Right atrium auricular region (tissue), 2 donors: Measurements from ENCODE around the gene CREB5. TPM values are rescaled to one million over a fixed set of nuclear protein-coding genes. Genes with fewer than 3 reads are reported as not detected.

Experiments
- DNase-seq: peaks from one replicate; pipeline ENCODE4 v3.0.0-alpha.2; 2019; ENCODE audit warnings: low spot score
- H3K27ac ChIP-seq, 2 donors: fragments of 200-600 bp; sonication (generic); 1 replicate in 1 of 2; 2 replicates in 1 of 2; pipeline ENCODE4 v1.5.1; 2016 to 2019
- H3K27me3 ChIP-seq, 2 donors: fragments of 200-600 bp; sonication (generic); one replicate each; pipeline versions ENCODE4 v1.5.1 to v1.6.0; 2017 to 2019
- H3K36me3 ChIP-seq: fragments of 200-600 bp; sonication (generic); one replicate; pipeline ENCODE4 v1.5.1; 2016
- H3K4me1 ChIP-seq, 2 donors: fragments of 200-600 bp; sonication (generic); one replicate each; pipeline versions ENCODE4 v1.5.1 to v1.6.0; 2017 to 2019
- H3K4me3 ChIP-seq, 2 donors: fragments of 200-600 bp; sonication (generic); 1 replicate in 1 of 2; 2 replicates in 1 of 2; pipeline ENCODE4 v1.5.1; 2017 to 2019; ENCODE audit warnings: mild to moderate bottlenecking in 1 of 2, moderate library complexity in 1 of 2
- H3K9me3 ChIP-seq, 2 donors: fragments of 200-600 bp; sonication (generic); one replicate each; pipeline ENCODE4 v1.5.1; 2019
- total RNA-seq, 2 donors: library from RNA; depleted of rRNA; stranded (reverse); fragments of >200 nt; gene quantifications; one replicate each; pipeline ENCODE4 v1.1.0, GENCODE V29; 2016
- TF ChIP-seq, protein P1 (sequence below), 2 donors: fragments of 200-600 bp; sonication (generic); IDR thresholded peaks; one replicate each; pipeline ENCODE4 v1.5.1; 2019; ENCODE audit warnings: antibody characterized with exemption in 2 of 2

CREB5 gene
- total RNA-seq, 2 donors from 2014 or later: 10.5 to 20.8 TPM

DNA sequence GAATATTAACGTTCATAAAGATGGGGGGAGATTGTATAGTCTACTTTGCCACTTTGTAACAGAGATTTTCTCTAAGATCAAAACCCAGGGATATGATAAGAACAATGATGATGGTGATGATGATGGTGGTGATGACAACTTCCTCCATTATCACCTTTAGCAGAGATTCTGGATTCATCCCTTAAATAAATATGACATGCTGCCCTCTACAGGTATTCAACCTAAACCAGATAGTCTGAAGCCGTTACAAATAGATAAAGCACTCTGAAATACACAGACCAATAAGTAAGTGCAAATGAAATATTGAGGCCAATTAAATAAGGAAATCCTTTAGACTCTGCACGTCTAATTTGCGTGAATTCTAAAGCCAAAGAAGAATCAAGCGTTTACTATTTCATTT, 211.5 kb downstream of the CREB5 start:
- TF ChIP-seq, protein P1, sequence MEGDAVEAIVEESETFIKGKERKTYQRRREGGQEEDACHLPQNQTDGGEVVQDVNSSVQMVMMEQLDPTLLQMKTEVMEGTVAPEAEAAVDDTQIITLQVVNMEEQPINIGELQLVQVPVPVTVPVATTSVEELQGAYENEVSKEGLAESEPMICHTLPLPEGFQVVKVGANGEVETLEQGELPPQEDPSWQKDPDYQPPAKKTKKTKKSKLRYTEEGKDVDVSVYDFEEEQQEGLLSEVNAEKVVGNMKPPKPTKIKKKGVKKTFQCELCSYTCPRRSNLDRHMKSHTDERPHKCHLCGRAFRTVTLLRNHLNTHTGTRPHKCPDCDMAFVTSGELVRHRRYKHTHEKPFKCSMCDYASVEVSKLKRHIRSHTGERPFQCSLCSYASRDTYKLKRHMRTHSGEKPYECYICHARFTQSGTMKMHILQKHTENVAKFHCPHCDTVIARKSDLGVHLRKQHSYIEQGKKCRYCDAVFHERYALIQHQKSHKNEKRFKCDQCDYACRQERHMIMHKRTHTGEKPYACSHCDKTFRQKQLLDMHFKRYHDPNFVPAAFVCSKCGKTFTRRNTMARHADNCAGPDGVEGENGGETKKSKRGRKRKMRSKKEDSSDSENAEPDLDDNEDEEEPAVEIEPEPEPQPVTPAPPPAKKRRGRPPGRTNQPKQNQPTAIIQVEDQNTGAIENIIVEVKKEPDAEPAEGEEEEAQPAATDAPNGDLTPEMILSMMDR (IDR thresholded peaks at IDR 0.05): peak in 1 of 2 donors; percentile 45
- Histone ChIP-seq H3K27me3 (no peaks in the 10 kb centered on the region), H3K4me1 (peaks cover 0 to 42% of the 10 kb centered on the region in 2 donors), H3K27ac (peak overlapping the region; percentile 4 to 79), H3K4me3 (no peak overlapping the region), H3K36me3 (no peaks in the 10 kb centered on the region), H3K9me3 (no peaks in the 10 kb centered on the region)
- no peak for DNase-seq

DNA sequence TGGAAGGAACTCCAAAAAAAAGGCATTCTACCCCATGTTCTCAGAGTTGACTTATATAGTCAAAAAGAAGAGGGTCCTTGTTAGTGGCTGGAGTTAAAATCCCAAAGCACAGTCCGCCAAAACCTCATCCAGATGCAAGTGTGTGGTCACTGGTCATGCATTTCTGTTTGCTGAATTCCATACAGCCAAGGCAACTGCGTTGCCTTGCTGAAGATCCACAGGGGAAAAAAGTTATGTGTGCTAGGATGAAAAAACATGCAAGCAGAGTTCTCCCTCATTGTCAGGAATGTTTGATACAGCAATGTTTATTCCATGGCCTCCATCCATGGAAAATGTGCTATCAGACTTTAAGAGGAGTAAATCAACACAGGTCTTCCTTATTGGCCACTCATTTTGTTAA, 213.1 kb downstream of the CREB5 start:
- TF ChIP-seq, protein P1 (IDR thresholded peaks at IDR 0.05): no peak
- Histone ChIP-seq H3K27ac (peak overlapping the region in 1 of 2 donors; percentile 5), H3K4me3 (no peak overlapping the region), H3K9me3 (no peaks in the 10 kb centered on the region), H3K4me1 (peaks cover 0 to 42% of the 10 kb centered on the region in 2 donors), H3K27me3 (no peaks in the 10 kb centered on the region), H3K36me3 (no peaks in the 10 kb centered on the region)
- no peak for DNase-seq

DNA sequence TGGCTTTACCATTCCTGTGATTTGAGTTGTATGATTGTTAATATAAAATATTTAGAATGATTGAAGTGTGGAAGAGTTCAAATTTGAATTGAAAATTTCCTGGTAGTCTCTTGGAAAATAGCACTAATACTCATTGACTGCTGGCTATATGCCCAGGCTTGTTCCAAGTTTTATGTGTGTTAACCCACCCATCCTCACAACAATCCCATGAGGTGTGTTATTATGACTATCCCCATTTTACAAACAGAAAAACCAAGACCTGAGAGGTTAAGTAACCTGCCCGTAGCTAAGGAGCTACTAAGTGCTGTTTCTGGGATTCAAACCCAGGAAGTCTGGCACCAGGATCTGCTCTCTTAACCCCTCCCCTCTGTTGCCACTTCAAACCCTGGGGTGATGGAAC, 213.9 kb downstream of the CREB5 start:
- Histone ChIP-seq H3K27ac (peak overlapping the region in 1 of 2 donors; percentile 47), H3K4me3 (no peak overlapping the region), H3K9me3 (no peaks in the 10 kb centered on the region), H3K36me3 (no peaks in the 10 kb centered on the region), H3K27me3 (no peaks in the 10 kb centered on the region), H3K4me1 (peaks cover 0 to 35% of the 10 kb centered on the region in 2 donors)
- no peak for DNase-seq
- TF ChIP-seq, protein P1 (IDR thresholded peaks at IDR 0.05): no peak

DNA sequence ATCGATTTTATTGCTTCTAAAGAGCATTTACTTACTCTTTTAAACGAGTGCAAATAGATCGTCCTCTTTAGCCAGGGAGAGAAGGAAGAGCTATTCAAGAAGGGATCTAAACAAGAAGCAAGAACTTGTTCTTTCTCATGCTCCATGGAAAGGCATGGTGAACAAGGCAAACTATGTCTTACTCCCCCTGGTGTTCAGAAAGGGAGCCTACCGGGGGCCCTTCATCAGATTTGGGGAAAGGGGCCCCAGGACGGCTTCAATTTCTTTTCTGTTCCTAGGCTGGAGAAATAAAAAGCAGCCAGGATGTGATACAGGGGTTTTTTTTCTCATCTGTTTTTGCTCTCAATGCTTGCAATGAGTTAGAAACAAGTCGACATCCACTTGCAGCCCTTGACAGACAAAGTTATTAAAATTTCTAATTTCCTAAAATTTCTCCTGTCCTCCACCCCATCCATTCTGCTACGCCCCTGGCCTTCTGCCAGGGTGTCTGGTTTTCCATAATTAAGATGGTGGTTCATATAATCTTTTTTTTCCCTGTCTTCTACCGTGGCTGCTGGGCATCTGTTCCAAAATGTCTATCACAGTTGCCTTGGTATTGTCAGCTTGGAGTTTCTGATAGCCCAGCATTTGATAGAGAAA, 214.4 kb downstream of the CREB5 start:
- Histone ChIP-seq H3K4me1 (peaks cover 0 to 32% of the 10 kb centered on the region in 2 donors), H3K9me3 (no peaks in the 10 kb centered on the region), H3K36me3 (no peaks in the 10 kb centered on the region), H3K4me3 (no peak overlapping the region), H3K27ac (peak overlapping the region in 1 of 2 donors; percentile 47), H3K27me3 (no peaks in the 10 kb centered on the region)
- DNase-seq: no peak
- TF ChIP-seq, protein P1 (IDR thresholded peaks at IDR 0.05): peak; percentile 59 to 87

DNA sequence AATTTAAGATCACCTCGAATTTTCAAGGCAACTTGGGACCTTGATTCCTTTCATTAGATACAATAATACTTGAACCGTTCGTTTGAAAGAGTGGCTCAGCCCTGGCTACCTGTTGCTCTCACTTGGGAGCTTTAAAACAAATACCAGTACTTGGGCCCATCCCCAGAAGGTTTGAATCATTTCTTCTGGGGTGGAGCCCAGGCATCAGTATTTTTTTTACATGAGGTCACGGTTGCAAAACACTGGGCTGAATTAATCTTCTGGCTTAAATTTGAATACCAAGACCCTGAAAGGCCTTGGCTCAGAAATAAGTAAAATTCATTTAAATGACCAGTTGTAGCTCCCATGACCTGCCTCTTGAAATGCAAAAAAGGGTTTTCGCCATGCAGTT, 214.9 kb downstream of the CREB5 start:
- H3K27ac ChIP-seq: peak overlapping the region in 1 of 2 donors; percentile 47
- no peak overlapping the region for H3K4me3 ChIP-seq
- H3K4me1 ChIP-seq: peaks cover 0 to 30% of the 10 kb centered on the region in 2 donors
- H3K9me3 ChIP-seq: no peaks in the 10 kb centered on the region
- TF ChIP-seq, protein P1 (IDR thresholded peaks at IDR 0.05): no peak
- no peaks in the 10 kb centered on the region for H3K27me3 ChIP-seq
- peak; percentile 63 for DNase-seq
- no peaks in the 10 kb centered on the region for H3K36me3 ChIP-seq

DNA sequence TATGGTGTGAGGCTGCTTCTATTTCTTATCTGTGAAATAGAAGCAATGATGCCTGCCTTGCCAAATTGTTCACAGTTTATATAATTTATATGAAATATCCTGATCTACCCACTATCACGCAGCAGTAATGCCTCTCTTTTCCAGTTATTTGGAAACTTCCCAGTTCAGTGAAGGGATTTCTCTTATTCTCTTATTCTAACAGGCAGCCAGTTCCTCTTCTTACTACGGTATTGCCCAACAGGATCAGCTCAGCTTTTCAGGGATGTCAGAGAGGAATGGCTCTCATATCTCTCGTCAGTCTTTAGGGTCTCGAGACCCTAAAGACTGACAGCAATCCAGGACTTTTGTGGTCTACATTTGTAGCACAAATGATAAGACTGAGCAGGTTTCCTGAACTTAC, 215.6 kb downstream of the CREB5 start:
- Histone ChIP-seq H3K9me3 (no peaks in the 10 kb centered on the region), H3K4me3 (no peak overlapping the region), H3K27ac (peak overlapping the region in 1 of 2 donors; percentile 47), H3K4me1 (peaks cover 0 to 29% of the 10 kb centered on the region in 2 donors), H3K27me3 (no peaks in the 10 kb centered on the region), H3K36me3 (no peaks in the 10 kb centered on the region)
- no peak for DNase-seq
- TF ChIP-seq, protein P1 (IDR thresholded peaks at IDR 0.05): no peak
